B cell (primary cell): Measurements from ENCODE around the gene ICAM4. TPM values are rescaled to one million over a fixed set of nuclear protein-coding genes. Genes with fewer than 3 reads are reported as not detected.

ENCODE experiments used
- ATAC-seq: fragments of 200-7000 bp; cut with Tn5 transposase; one replicate; pipeline ENCODE4 v1.10.0; 2021; ENCODE audit warnings: low read depth, mild to moderate bottlenecking, moderate number of reproducible peaks, moderate library complexity
- CTCF ChIA-PET: fragments of 350-600 bp; sonication (Branson Sonifier 250); formaldehyde crosslinking; loops from one replicate; lab custom pipeline; 2021; ENCODE audit warnings: antibody characterized with exemption, inconsistent platforms; lab: Charles Lee
- POLR2A ChIA-PET: fragments of 350-600 bp; sonication (Branson Sonifier 250); formaldehyde crosslinking; loops from one replicate; lab custom pipeline; 2021; ENCODE audit warnings: antibody characterized with exemption; lab: Charles Lee
- DNase-seq: peaks from one replicate; pipeline ENCODE4 v3.0.0; 2013
- H2AFZ ChIP-seq: 2 replicates; pipeline ENCODE4 v1.6.1; 2012; ENCODE audit warnings: mild to moderate bottlenecking, low read depth, low read length; ENCODE audit not compliant: insufficient read depth, poor library complexity, severe bottlenecking
- H3K27ac ChIP-seq, 2 donors: 1 replicate in 1 of 2; 2 replicates in 1 of 2; pipeline ENCODE4 v1.5.1; 2012 to 2013; ENCODE audit warnings: low read length in 2 of 2, mild to moderate bottlenecking in 2 of 2, moderate library complexity in 1 of 2
- H3K27me3 ChIP-seq, 4 experiments: fragments of 200-600 bp in 1 of 4; sonication (generic) in 1 of 4; replicated peaks in 1 of 4; 1 replicate in 2 of 4; 2 replicates in 2 of 4; pipeline versions ENCODE4 v1.6.1 to v1.7.0; 2013 to 2016; ENCODE audit warnings: low read length in 3 of 4, mild to moderate bottlenecking in 2 of 4, mixed read lengths in 1 of 4, moderate library complexity in 1 of 4; ENCODE audit not compliant: insufficient read depth in 4 of 4, control insufficient read depth in 3 of 4; ENCODE audit errors: control extremely low read depth in 1 of 4
- H3K36me3 ChIP-seq, 2 experiments: replicated peaks in 1 of 2; 1 replicate in 1 of 2; 2 replicates in 1 of 2; pipeline versions ENCODE4 v1.6.1 to v1.7.1; 2013; ENCODE audit warnings: low read length in 1 of 2; ENCODE audit not compliant: insufficient read depth in 2 of 2, control insufficient read depth in 1 of 2; ENCODE audit errors: control extremely low read depth in 1 of 2, extremely low read depth in 1 of 2
- H3K4me1 ChIP-seq, 2 donors: fragments of 200-600 bp in 1 of 2; sonication (generic) in 1 of 2; 1 replicate in 1 of 2; 2 replicates in 1 of 2; pipeline versions ENCODE4 v1.5.1 to v1.6.1; 2013 to 2017; ENCODE audit warnings: low read length in 2 of 2; ENCODE audit not compliant: control insufficient read depth in 2 of 2, insufficient read depth in 2 of 2
- H3K4me2 ChIP-seq: replicated peaks from 2 replicates; pipeline ENCODE3; 2012; ENCODE audit warnings: mild to moderate bottlenecking, low read depth, low read length; ENCODE audit not compliant: poor library complexity, severe bottlenecking
- H3K4me3 ChIP-seq, 5 experiments: fragments of 200-600 bp in 1 of 5; sonication (generic) in 1 of 5; 1 replicate in 3 of 5; 2 replicates in 2 of 5; pipeline versions ENCODE4 v1.5.1 to v1.7.0; 2011 to 2016; ENCODE audit warnings: low read length in 4 of 5, mild to moderate bottlenecking in 4 of 5, low read depth in 2 of 5, control low read depth in 1 of 5, moderate library complexity in 1 of 5; ENCODE audit not compliant: insufficient read depth in 1 of 5; ENCODE audit errors: control extremely low read depth in 1 of 5, extremely low read depth in 1 of 5
- H3K79me2 ChIP-seq: fragments of 200-600 bp; sonication (generic); one replicate; pipeline ENCODE4 v1.6.0; 2016; ENCODE audit warnings: low read length; ENCODE audit not compliant: control insufficient read depth, insufficient read depth
- H3K9ac ChIP-seq: fragments of 200-600 bp; sonication (generic); 2 replicates; pipeline ENCODE4 v1.6.1; 2017; ENCODE audit warnings: mild to moderate bottlenecking, low read length, moderate library complexity
- H3K9me3 ChIP-seq, 3 donors: one replicate each; pipeline versions ENCODE4 v1.6.1 to v1.7.1; 2013; ENCODE audit warnings: low read length in 2 of 3; ENCODE audit not compliant: control insufficient read depth in 2 of 3, insufficient read depth in 1 of 3; ENCODE audit errors: control extremely low read depth in 1 of 3
- H4K20me1 ChIP-seq: 2 replicates; pipeline ENCODE4 v1.6.0; 2012; ENCODE audit warnings: mild to moderate bottlenecking, low read length; ENCODE audit not compliant: insufficient read depth, control insufficient read depth, poor library complexity, severe bottlenecking
- H3K27ac Mint-ChIP-seq: one replicate; pipeline ENCODE4 v1.8.0; 2021; ENCODE audit warnings: mixed read lengths
- H3K27me3 Mint-ChIP-seq: one replicate; pipeline ENCODE4 v1.8.0; 2021; ENCODE audit warnings: mixed read lengths
- H3K4me1 Mint-ChIP-seq: one replicate; pipeline ENCODE4 v1.8.0; 2021; ENCODE audit warnings: mixed read lengths
- H3K4me3 Mint-ChIP-seq: one replicate; pipeline ENCODE4 v1.8.0; 2021; ENCODE audit warnings: mixed read lengths
- H3K9me3 Mint-ChIP-seq: one replicate; pipeline ENCODE4 v1.8.0; 2022; ENCODE audit warnings: mixed read lengths; ENCODE audit not compliant: insufficient read depth
- CTCF ChIP-seq: fragments of 200-600 bp; IDR thresholded peaks from one replicate; pipeline ENCODE4 v1.8.0; 2022; ENCODE audit warnings: antibody characterized with exemption, mild to moderate bottlenecking
- EZH2 ChIP-seq: IDR thresholded peaks from 2 replicates; pipeline ENCODE4 v1.6.1; 2012; ENCODE audit warnings: borderline replicate concordance, low read depth, mild to moderate bottlenecking, moderate library complexity, low read length; ENCODE audit not compliant: insufficient read depth, poor library complexity, severe bottlenecking
- WGBS: methylation state at CpG from one replicate; pipeline ENCODE4 v1.1.5; 2013; ENCODE audit warnings: missing lambda C conversion rate; ENCODE audit not compliant: insufficient coverage; 5-methylcytosine and 5-hydroxymethylcytosine counted together
- intact Hi-C: fragments of 100-400 bp; cut with micrococcal nuclease; formaldehyde crosslinking; loops from one replicate; pipeline ENCODE4 v1.10.0; 2022
- polyA plus RNA-seq: library from polyadenylated mRNA; depleted of rRNA; stranded (reverse); fragments of >200 nt; gene quantifications from 2 replicates; pipeline ENCODE4 v1.2.3, GENCODE V29; 2012
- total RNA-seq, 2 donors: library from RNA; stranded (reverse); fragments of 120-200 nt in 1 of 2; gene quantifications; 1 replicate in 1 of 2; 2 replicates in 1 of 2; pipeline versions ENCODE4 v1.2.3 to v1.2.4, GENCODE V29; 2013 to 2022

Gene ICAM4
- total and polyA plus RNA-seq, 2 donors (not counting 1 experiment from before 2014, with no cell fraction given), result 0.44 to 0.78 TPM

GRCh38 chr19:10299545-10300458, 13.0 kb downstream of the ICAM4 start:
- peaks cover 12% of the 10 kb centered on the region for H3K4me1 Mint-ChIP-seq
- peak; percentile 10 for DNase-seq
- H3K9me3 Mint-ChIP-seq, result no peaks in the 10 kb centered on the region

More at GRCh38 chr19:10299545-10300458, 13.0 kb downstream of the ICAM4 start:
- no peak for ATAC-seq
- intact Hi-C loops, result no loop called here
- TF ChIP-seq CTCF (no peak), EZH2 (no peak)
- H3K4me1 ChIP-seq, result peaks cover 13 to 14% of the 10 kb centered on the region in 2 donors
- WGBS, result 25% methylated on average over 11 of the region's 14 CpGs
- H2AFZ ChIP-seq, result peak overlapping the region; percentile 21
- no peaks in the 10 kb centered on the region for H3K36me3 ChIP-seq
- no peak overlapping the region for H3K4me3 ChIP-seq
- peaks cover 0 to 12% (median 0%) of the 10 kb centered on the region in 3 donors for H3K9me3 ChIP-seq
- POLR2A ChIA-PET, result no interaction called here
- H3K9ac ChIP-seq, result no peak overlapping the region
- no peaks in the 10 kb centered on the region for H4K20me1 ChIP-seq
- Mint-ChIP-seq H3K27ac (no peak overlapping the region), H3K27me3 (peaks cover 5% of the 10 kb centered on the region), H3K4me3 (no peak overlapping the region)
- CTCF ChIA-PET, result interaction anchor here (0.9 kb wide), 1 partner anchor 30 kb away, joined by 4 read pairs; no protein-coding TSS in a partner anchor
- peaks cover 0 to 16% (median 6%) of the 10 kb centered on the region in 4 experiments for H3K27me3 ChIP-seq
- H3K79me2 ChIP-seq, result no peaks in the 10 kb centered on the region
- H3K4me2 ChIP-seq, result no peak overlapping the region
- H3K27ac ChIP-seq, result no peak overlapping the region
